ENCODE measurements around the gene LRRC32.
A peak's percentile ranks its signal among the peaks of the same experiment; 100 is the strongest.

The LRRC32 gene

GRCh38 chr11:76654980-76655379, 15.6 kb downstream of the LRRC32 start:
- no peak for TF ChIP-seq CTCF (conservative IDR thresholded peaks at IDR 0.05; ENCODE audit: low read depth, low read length)
- H3K4me3 ChIP-seq (ENCODE audit: low read depth, low read length) = no peak overlapping the region
- DNase-seq (ENCODE audit: low read depth) = no peak

- TF ChIP-seq CTCF (conservative IDR thresholded peaks at IDR 0.05; ENCODE audit: low read depth, low read length) = no peak
- peak; percentile 80 for DNase-seq (ENCODE audit: low read depth)
- no peak overlapping the region for H3K4me3 ChIP-seq (ENCODE audit: low read depth, low read length)
These were observed 16.2 kb downstream of the LRRC32 start for GRCh38 chr11:76654298-76654851.

GRCh38 chr11:76653674-76654284, 16.8 kb downstream of the LRRC32 start:
- no peak overlapping the region for H3K4me3 ChIP-seq (ENCODE audit: low read depth, low read length)
- peak; percentile 81 for DNase-seq (ENCODE audit: low read depth)
- TF ChIP-seq CTCF (conservative IDR thresholded peaks at IDR 0.05; ENCODE audit: low read depth, low read length) = no peak

GRCh38 chr11:76653012-76653673, 17.4 kb downstream of the LRRC32 start:
- TF ChIP-seq CTCF (conservative IDR thresholded peaks at IDR 0.05; ENCODE audit: low read depth, low read length) = no peak
- no peak overlapping the region for H3K4me3 ChIP-seq (ENCODE audit: low read depth, low read length)
- DNase-seq (ENCODE audit: low read depth) = no peak

- no peak for DNase-seq (ENCODE audit: low read depth)
These were observed 20.6 kb downstream of the LRRC32 start for GRCh38 chr11:76649851-76650372.

GRCh38 chr11:76649011-76649410, 21.5 kb downstream of the LRRC32 start:
- no peak overlapping the region for H3K4me3 ChIP-seq (ENCODE audit: low read depth, low read length)
- DNase-seq (ENCODE audit: low read depth) = peak; percentile 34
- no peak for TF ChIP-seq CTCF (conservative IDR thresholded peaks at IDR 0.05; ENCODE audit: low read depth, low read length)

More at GRCh38 chr11:76649851-76650372, 20.6 kb downstream of the LRRC32 start:
- TF ChIP-seq CTCF (conservative IDR thresholded peaks at IDR 0.05; ENCODE audit: low read depth, low read length) = no peak
- H3K4me3 ChIP-seq (ENCODE audit: low read depth, low read length) = no peak overlapping the region
